Measurements from ENCODE around the gene EFNA5.

The EFNA5 gene

GRCh38 chr5:107337281-107337680 lies 333.5 kb downstream of the EFNA5 start:
- no peak for DNase-seq (ENCODE audit: low read depth)
- TF ChIP-seq, protein P1, sequence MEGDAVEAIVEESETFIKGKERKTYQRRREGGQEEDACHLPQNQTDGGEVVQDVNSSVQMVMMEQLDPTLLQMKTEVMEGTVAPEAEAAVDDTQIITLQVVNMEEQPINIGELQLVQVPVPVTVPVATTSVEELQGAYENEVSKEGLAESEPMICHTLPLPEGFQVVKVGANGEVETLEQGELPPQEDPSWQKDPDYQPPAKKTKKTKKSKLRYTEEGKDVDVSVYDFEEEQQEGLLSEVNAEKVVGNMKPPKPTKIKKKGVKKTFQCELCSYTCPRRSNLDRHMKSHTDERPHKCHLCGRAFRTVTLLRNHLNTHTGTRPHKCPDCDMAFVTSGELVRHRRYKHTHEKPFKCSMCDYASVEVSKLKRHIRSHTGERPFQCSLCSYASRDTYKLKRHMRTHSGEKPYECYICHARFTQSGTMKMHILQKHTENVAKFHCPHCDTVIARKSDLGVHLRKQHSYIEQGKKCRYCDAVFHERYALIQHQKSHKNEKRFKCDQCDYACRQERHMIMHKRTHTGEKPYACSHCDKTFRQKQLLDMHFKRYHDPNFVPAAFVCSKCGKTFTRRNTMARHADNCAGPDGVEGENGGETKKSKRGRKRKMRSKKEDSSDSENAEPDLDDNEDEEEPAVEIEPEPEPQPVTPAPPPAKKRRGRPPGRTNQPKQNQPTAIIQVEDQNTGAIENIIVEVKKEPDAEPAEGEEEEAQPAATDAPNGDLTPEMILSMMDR (conservative IDR thresholded peaks at IDR 0.05; ENCODE audit: low read length): no peak
- H3K4me3 ChIP-seq (ENCODE audit: low read length): no peak overlapping the region

- H3K4me3 ChIP-seq (ENCODE audit: low read length): no peak overlapping the region
- DNase-seq (ENCODE audit: low read depth): no peak
- TF ChIP-seq, protein P1 (conservative IDR thresholded peaks at IDR 0.05; ENCODE audit: low read length): no peak
Observed at GRCh38 chr5:107331882-107332281, 338.9 kb downstream of the EFNA5 start.

DNA sequence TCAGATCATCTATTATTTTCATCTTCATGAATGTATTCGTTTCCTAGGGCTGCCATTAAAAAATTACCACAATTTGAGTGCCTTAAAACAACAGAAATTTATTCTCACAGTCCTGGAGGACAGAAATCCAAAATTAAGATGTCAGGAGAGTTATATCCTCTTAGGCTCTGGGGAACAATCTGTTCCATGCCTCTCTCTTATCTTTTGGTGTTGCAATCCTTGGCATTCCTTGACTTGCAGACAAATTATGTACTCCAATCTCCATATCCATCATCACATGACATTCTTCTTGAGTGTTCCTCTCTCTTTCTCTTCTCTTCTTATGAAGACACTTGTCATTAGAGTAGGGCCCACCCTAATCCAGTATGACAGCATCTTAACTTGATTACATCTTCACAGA lies 339.4 kb downstream of the EFNA5 start:
- TF ChIP-seq, protein P1 (conservative IDR thresholded peaks at IDR 0.05; ENCODE audit: low read length): no peak
- no peak for DNase-seq (ENCODE audit: low read depth)
- no peak overlapping the region for H3K4me3 ChIP-seq (ENCODE audit: low read length)

DNA sequence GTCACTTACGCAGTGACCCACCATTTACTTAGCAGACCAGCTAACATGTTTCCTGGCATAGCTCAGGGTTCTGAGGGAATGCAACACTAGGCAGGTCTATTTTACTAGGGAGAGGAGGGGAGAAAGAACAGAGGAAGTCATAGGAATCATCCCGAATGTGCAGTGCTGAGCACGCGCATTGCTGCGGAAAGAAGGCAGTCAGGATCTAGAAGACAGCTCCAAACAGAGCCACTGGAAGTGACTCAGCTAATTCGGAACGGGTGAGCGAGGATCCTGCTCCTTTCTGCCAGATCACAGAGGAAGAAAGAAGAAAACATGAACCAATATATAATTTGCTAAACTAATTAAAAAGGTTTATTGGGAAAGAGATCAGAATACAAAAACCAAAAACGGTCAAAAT lies 339.8 kb downstream of the EFNA5 start:
- TF ChIP-seq, protein P1 (conservative IDR thresholded peaks at IDR 0.05; ENCODE audit: low read length): no peak
- DNase-seq (ENCODE audit: low read depth): no peak
- no peak overlapping the region for H3K4me3 ChIP-seq (ENCODE audit: low read length)

- TF ChIP-seq, protein P1 (conservative IDR thresholded peaks at IDR 0.05; ENCODE audit: low read length): no peak
- H3K4me3 ChIP-seq (ENCODE audit: low read length): no peak overlapping the region
- no peak for DNase-seq (ENCODE audit: low read depth)
Observed at GRCh38 chr5:107329850-107330249, 340.9 kb downstream of the EFNA5 start.

Measured in AG10803 (cell line).